ENCODE data around the gene MGAT5B.

Gene MGAT5B

GRCh38 chr17:76987486-76988093, 119.4 kb downstream of the MGAT5B start:
- no peak for DNase-seq

- DNase-seq = no peak
Observed at GRCh38 chr17:76988796-76989195, 120.6 kb downstream of the MGAT5B start.

- no peak for DNase-seq
Observed at GRCh38 chr17:76989519-76989918, 121.3 kb downstream of the MGAT5B start.

- DNase-seq = no peak
Observed at GRCh38 chr17:76992891-76993290, 124.7 kb downstream of the MGAT5B start.

GRCh38 chr17:76993651-76994050, 125.4 kb downstream of the MGAT5B start:
- DNase-seq = no peak

GRCh38 chr17:76994237-76994637, 126.0 kb downstream of the MGAT5B start:
- no peak for DNase-seq

- no peak for DNase-seq
Observed at GRCh38 chr17:76995387-76996105, 127.3 kb downstream of the MGAT5B start.

GRCh38 chr17:76996741-76997694, 128.8 kb downstream of the MGAT5B start:
- DNase-seq = peak; percentile 31 to 32

- DNase-seq = peak; percentile 59 to 61
Observed at GRCh38 chr17:76997981-76998531, 129.9 kb downstream of the MGAT5B start.

GRCh38 chr17:76998839-76999238, 130.6 kb downstream of the MGAT5B start:
- DNase-seq = peak; percentile 23 to 27

All from activated T-cell treated with anti-CD3 and anti-CD28 coated beads, Interleukin-2, amount 50 U/mL, for 48 hours (primary cell).